ENCODE data around the gene SGF29. TPM values are rescaled to one million over a fixed set of nuclear protein-coding genes. Genes with fewer than 3 reads are reported as not detected.
"Not testable (repeated sequence)": the region's sequence is repeated elsewhere in the genome, so short reads cannot be mapped to it uniquely, and the experiment has no call there.

SGF29 gene
- total and polyA plus RNA-seq, 2 of the 4 experiments (the other 2 are of a cell fraction): 4.3 to 7.7 TPM

DNA sequence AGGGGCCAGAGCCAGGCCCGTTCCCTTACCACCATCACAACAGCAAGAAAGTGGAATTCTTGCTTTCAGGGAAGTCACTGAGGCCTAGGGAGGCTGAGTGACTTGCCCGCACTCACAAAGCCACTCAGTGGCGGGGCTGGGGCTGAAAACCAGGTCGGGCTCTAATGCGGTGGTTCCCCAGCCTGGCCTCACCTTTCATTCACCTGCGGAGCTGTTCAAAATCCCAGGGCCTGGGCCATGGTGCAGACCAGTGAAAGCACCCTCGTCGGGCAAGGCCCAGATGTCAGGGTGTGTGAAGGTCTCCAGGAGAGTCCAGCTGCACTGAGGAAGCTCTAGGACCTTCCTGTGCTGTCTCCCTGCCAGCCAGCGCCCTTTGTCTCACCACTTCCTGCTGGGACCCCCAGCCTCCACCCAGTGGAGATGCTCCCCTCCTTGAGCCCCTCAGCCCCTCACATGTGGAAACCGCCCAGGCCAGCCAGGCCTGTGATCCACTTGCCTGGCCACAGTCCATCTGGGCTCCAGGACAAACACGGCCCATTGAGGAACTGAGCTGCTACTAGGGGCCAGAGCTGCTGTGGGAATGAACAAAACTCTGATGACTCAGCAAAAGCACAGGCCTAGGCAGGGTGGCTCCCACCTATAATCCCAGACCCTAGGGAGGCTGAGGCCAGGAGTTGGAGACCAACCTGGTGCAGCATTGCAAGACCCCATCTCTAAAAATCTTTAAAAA lies 55.3 kb downstream of the SGF29 start:
- H3K18ac ChIP-seq (ENCODE audit: low read depth, low read length); H3K4me1 ChIP-seq (ENCODE audit: control insufficient read depth, insufficient read depth, low read length); H3K9me3 ChIP-seq (ENCODE audit: control insufficient read depth, insufficient read depth, low read length); H3K9me1 ChIP-seq (ENCODE audit: insufficient read depth, low read length); POLR2A ChIA-PET (ENCODE audit: unreplicated experiment); H2BK5ac ChIP-seq (ENCODE audit: low read depth, low read length, poor library complexity, severe bottlenecking); H2BK120ac ChIP-seq (ENCODE audit: low read depth, low read length); dilution Hi-C loops (cut with HindIII; ENCODE audit: low sequenced_read_pairs, unreplicated experiment); DNase-seq; H4K5ac ChIP-seq (ENCODE audit: low read depth, low read length); H4K20me1 ChIP-seq (ENCODE audit: insufficient read depth, low read length); H4K91ac ChIP-seq (ENCODE audit: insufficient read depth, low read depth, low read length); H3K4me3 ChIP-seq (ENCODE audit: insufficient read depth, low read depth, low read length); H3K9ac ChIP-seq (ENCODE audit: low read depth, low read length); H3K79me1 ChIP-seq (ENCODE audit: low read depth in 1 of 2, low read length in 2 of 2); H2BK20ac ChIP-seq (ENCODE audit: low read depth, low read length); H4K8ac ChIP-seq (ENCODE audit: low read depth in 2 of 2, low read length in 2 of 2); H3K27ac ChIP-seq (ENCODE audit: insufficient read depth, low read length); BruUV-seq (replicated peaks); H2AK5ac ChIP-seq (ENCODE audit: low read depth, low read length); H3K56ac ChIP-seq (ENCODE audit: extremely low read depth, insufficient read depth, low read length); H2AFZ ChIP-seq (replicated peaks; ENCODE audit: low read length, poor library complexity); H3K14ac ChIP-seq (replicated peaks; ENCODE audit: low read depth, low read length); H3K23ac ChIP-seq (ENCODE audit: low read depth, low read length); H3K36me3 ChIP-seq (ENCODE audit: control insufficient read depth, insufficient read depth, low read length); CTCF ChIA-PET; H2AK9ac ChIP-seq (replicated peaks; ENCODE audit: low read depth, low read length, poor library complexity); H3K4me2 ChIP-seq (ENCODE audit: low read depth, low read length); intact Hi-C loops (cut with micrococcal nuclease); H2BK15ac ChIP-seq (ENCODE audit: low read depth, low read length); H3K4ac ChIP-seq (ENCODE audit: low read depth, low read length): not testable (repeated sequence)
- H3K27me3 ChIP-seq (ENCODE audit: control insufficient read depth, insufficient read depth, low read length): peaks cover 32% of the 10 kb centered on the region
- in situ Hi-C loops (cut with MboI; ENCODE audit: low sequenced_read_pairs): loop anchor here (10.0 kb wide), 1 partner anchor 314 kb away; the partner anchor contains the start of gene SBK1
- TF ChIP-seq NFE2L2 (IDR thresholded peaks at IDR 0.05; ENCODE audit: low read depth, low read length): peak; percentile 61; the same call in 1 of the 2 replicates
- TF ChIP-seq MAFK (IDR thresholded peaks at IDR 0.05; ENCODE audit: low read depth, low read length): peak; percentile 97
- 68% methylated on average over 4 of the region's 11 CpGs; no CpG with 5 or more reads in 1 of the 2 experiments for WGBS, 2 experiments (ENCODE audit: extremely low coverage in 2 of 2, insufficient read length in 1 of 2)
- ATAC-seq (ENCODE audit: low read depth): peak; percentile 6; the same call in 1 of the 2 replicates

All from IMR-90 (cell line).